ENCODE data around the gene CDON. TPM values are rescaled to one million over a fixed set of nuclear protein-coding genes. Genes with fewer than 3 reads are reported as not detected.

CDON gene
- polyA plus RNA-seq, 2 of the 4 experiments (the other 2 are of a cell fraction) = 1.7 to 5.6 TPM

DNA sequence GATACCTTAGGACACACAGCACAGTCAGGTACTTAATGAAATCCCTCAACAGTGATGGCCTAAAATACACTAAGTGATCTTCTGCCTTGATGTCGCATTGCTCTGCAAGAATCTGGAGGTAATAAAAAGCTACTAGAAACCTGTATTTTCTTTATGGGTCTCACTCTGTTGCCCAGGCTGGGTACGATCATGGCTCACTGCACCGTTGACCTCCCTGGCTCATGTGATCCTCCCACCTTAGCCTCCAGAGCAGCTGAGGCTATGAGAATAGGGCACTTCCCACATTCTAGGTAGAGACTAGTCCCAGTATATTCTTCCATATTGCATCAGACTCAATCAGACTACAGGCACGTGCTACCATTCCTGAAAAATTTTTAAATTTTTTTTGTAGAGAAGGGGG, 95.2 kb downstream of the CDON start:
- no peak for FAIRE-seq
- H3K4me2 ChIP-seq = no peak overlapping the region
- peaks cover 6% of the 10 kb centered on the region; the same call in 2 of the 3 replicates for H3K9me3 ChIP-seq
- no peak overlapping the region for H3K4me3 ChIP-seq
- no peak for ATAC-seq
- peaks cover 7% of the 10 kb centered on the region; the same call in 2 of the 3 replicates for H3K4me1 ChIP-seq
- no peak for DNase-seq (ENCODE audit: low read depth in 1 of 2, low spot score in 1 of 2)
- no peak for TF ChIP-seq NR3C1 (IDR thresholded peaks at IDR 0.05)
- TF ChIP-seq, protein P1, sequence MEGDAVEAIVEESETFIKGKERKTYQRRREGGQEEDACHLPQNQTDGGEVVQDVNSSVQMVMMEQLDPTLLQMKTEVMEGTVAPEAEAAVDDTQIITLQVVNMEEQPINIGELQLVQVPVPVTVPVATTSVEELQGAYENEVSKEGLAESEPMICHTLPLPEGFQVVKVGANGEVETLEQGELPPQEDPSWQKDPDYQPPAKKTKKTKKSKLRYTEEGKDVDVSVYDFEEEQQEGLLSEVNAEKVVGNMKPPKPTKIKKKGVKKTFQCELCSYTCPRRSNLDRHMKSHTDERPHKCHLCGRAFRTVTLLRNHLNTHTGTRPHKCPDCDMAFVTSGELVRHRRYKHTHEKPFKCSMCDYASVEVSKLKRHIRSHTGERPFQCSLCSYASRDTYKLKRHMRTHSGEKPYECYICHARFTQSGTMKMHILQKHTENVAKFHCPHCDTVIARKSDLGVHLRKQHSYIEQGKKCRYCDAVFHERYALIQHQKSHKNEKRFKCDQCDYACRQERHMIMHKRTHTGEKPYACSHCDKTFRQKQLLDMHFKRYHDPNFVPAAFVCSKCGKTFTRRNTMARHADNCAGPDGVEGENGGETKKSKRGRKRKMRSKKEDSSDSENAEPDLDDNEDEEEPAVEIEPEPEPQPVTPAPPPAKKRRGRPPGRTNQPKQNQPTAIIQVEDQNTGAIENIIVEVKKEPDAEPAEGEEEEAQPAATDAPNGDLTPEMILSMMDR (IDR thresholded peaks at IDR 0.05) = no peak
- no peak for TF ChIP-seq SREBF2 (IDR thresholded peaks at IDR 0.05)
- no peak for TF ChIP-seq MAFK (IDR thresholded peaks at IDR 0.05; ENCODE audit: partially characterized antibody)
- TF ChIP-seq EHMT2 (IDR thresholded peaks at IDR 0.05; ENCODE audit: low read depth) = no peak
- TF ChIP-seq, protein P2, sequence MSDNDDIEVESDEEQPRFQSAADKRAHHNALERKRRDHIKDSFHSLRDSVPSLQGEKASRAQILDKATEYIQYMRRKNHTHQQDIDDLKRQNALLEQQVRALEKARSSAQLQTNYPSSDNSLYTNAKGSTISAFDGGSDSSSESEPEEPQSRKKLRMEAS (IDR thresholded peaks at IDR 0.05) = no peak
- no peak for TF ChIP-seq POLR2AphosphoS2 (conservative IDR thresholded peaks at IDR 0.05; ENCODE audit: low read length)
- no peak for TF ChIP-seq FOXS1 (CRISPR knock-in tag; IDR thresholded peaks at IDR 0.05)
- no peak for TF ChIP-seq HOXA7 (CRISPR knock-in tag; IDR thresholded peaks at IDR 0.05)
- H3K27ac ChIP-seq = no peak overlapping the region
- POLR2A ChIA-PET = no interaction called here
- CTCF ChIA-PET = interaction anchor here (1.6 kb wide), 1 partner anchor 226 kb away, joined by 4 read pairs; no protein-coding TSS in a partner anchor
- WGBS (ENCODE audit: missing lambda C conversion rate) = 91% methylated on average over 4 of the region's 4 CpGs

DNA sequence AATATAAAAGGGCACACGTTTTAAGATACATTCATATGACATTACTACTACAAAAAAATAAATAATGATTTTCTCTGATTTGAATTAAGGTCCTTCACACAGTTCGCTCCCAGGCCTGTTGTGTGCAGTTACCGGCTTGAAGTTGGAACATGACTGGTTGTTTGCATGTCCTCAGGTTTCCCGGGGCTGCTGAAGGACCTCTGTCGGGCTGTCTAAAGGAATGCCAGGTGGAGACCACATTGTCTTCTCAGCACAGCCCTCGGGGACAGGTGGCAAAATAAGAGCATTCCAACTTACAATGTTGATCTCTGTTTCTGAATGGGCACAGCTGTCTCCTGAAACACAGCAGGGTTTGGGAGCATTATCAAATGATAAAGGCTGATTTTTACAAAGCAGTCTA, 101.9 kb downstream of the CDON start:
- Histone ChIP-seq H3K9me3 (peaks cover 6% of the 10 kb centered on the region; the same call in 2 of the 3 replicates), H3K27ac (no peak overlapping the region), H3K4me2 (no peak overlapping the region), H3K4me3 (no peak overlapping the region), H3K4me1 (no peaks in the 10 kb centered on the region)
- ChIA-PET CTCF (no interaction called here), POLR2A (no interaction called here)
- FAIRE-seq (no peak), ATAC-seq (no peak), DNase-seq (ENCODE audit: low read depth in 1 of 2, low spot score in 1 of 2) (no peak)
- TF ChIP-seq ESRRA (IDR thresholded peaks at IDR 0.05; ENCODE audit: borderline replicate concordance, low read length) (no peak), EHMT2 (IDR thresholded peaks at IDR 0.05; ENCODE audit: low read depth) (no peak), GATA3 (IDR thresholded peaks at IDR 0.05; ENCODE audit: borderline replicate concordance) (no peak), MAZ (IDR thresholded peaks at IDR 0.05; ENCODE audit: borderline replicate concordance, low read depth, low read length) (no peak), FOSB (CRISPR knock-in tag; IDR thresholded peaks at IDR 0.05) (no peak)
- WGBS (ENCODE audit: missing lambda C conversion rate) = 72% methylated on average over 6 of the region's 6 CpGs

DNA sequence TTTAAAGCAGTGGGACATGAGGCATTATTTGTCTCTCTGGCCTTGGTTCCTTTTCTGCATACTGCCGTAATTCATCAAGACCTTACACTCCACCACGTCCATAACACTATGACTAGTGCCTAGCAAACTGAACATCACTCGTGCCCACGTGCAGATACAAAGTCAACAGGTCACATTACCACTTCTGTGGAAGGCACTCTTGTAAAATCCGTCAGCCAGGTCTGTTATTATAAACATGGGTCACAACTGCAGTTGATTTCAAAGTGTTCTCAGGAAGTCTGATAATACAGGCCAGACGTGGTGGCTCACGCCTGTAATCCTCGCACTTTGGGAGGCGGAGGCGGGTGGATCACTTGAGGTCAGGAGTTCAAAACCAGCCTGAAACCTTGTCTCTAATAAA, 102.7 kb downstream of the CDON start:
- H3K4me3 ChIP-seq = no peak overlapping the region
- no peak overlapping the region for H3K27ac ChIP-seq
- H3K4me2 ChIP-seq = no peak overlapping the region
- 91% methylated on average over 10 of the region's 10 CpGs for WGBS (ENCODE audit: missing lambda C conversion rate)
- TF ChIP-seq, protein P3, sequence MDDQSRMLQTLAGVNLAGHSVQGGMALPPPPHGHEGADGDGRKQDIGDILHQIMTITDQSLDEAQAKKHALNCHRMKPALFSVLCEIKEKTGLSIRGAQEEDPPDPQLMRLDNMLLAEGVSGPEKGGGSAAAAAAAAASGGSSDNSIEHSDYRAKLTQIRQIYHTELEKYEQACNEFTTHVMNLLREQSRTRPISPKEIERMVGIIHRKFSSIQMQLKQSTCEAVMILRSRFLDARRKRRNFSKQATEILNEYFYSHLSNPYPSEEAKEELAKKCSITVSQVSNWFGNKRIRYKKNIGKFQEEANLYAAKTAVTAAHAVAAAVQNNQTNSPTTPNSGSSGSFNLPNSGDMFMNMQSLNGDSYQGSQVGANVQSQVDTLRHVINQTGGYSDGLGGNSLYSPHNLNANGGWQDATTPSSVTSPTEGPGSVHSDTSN (IDR thresholded peaks at IDR 0.05) = no peak
- TF ChIP-seq FOSL2 (IDR thresholded peaks at IDR 0.05) (no peak), FOSL2 (CRISPR knock-in tag; IDR thresholded peaks at IDR 0.05) (no peak)
- H3K4me1 ChIP-seq = no peaks in the 10 kb centered on the region
- FAIRE-seq (no peak), DNase-seq (ENCODE audit: low read depth in 1 of 2, low spot score in 1 of 2) (no peak), ATAC-seq (no peak)
- ChIA-PET CTCF (no interaction called here), POLR2A (no interaction called here)
- H3K9me3 ChIP-seq = peaks cover 6% of the 10 kb centered on the region; the same call in 2 of the 3 replicates

DNA sequence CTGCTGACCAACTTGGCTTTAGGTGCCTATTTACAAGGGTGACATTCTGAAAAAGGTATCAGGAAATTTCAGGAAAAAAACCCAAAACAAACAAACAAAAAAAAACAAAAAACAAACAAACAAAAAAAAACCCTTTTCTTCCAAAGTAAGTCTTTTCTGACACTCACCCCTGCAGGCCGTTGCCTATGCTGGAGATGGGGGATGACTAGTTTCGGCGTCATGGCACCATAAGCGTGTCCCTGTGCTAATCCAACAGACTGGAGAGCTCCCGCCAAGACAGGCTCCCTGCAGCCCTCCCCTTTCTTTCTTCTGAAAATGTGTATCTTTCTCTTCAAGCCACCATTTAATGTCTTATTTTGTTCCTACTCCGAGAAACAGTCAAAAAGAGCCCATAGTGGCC, 103.2 kb downstream of the CDON start:
- DNase-seq (ENCODE audit: low read depth in 1 of 2, low spot score in 1 of 2) (no peak), FAIRE-seq (no peak), ATAC-seq (no peak)
- Histone ChIP-seq H3K4me1 (no peaks in the 10 kb centered on the region), H3K4me2 (no peak overlapping the region), H3K9me3 (peaks cover 6% of the 10 kb centered on the region; the same call in 2 of the 3 replicates), H3K4me3 (no peak overlapping the region), H3K27ac (no peak overlapping the region)
- WGBS (ENCODE audit: missing lambda C conversion rate) = 86% methylated on average over 6 of the region's 6 CpGs
- CTCF ChIA-PET = interaction anchor here (0.7 kb wide), 1 partner anchor 148 kb away, joined by 3 read pairs; no protein-coding TSS in a partner anchor
- POLR2A ChIA-PET = no interaction called here
- TF ChIP-seq RAD21 (conservative IDR thresholded peaks at IDR 0.05 in 1 of 2, IDR thresholded peaks at IDR 0.05 in 1 of 2) = no peak
